GM23338 (cell line): ENCODE data around the gene OR5AR1. TPM values are rescaled to one million over a fixed set of nuclear protein-coding genes. Genes with fewer than 3 reads are reported as not detected.
"Not testable (repeated sequence)": the region's sequence is repeated elsewhere in the genome, so short reads cannot be mapped to it uniquely, and the experiment has no call there.

Experiments used
- ATAC-seq: fragments of 200-7000 bp; cut with Tn5 transposase; 3 replicates; pipeline ENCODE4 v1.9.1; 2020
- DNase-seq: peaks from one replicate; pipeline ENCODE4 v3.0.0-alpha.2; 2015; ENCODE audit warnings: low spot score
- H2AFZ ChIP-seq: fragments of 200-600 bp; sonication (generic); 2 replicates; pipeline ENCODE4 v1.8.0; 2016; ENCODE audit warnings: antibody characterized with exemption, mild to moderate bottlenecking, moderate library complexity
- H3F3A ChIP-seq: fragments of 200-600 bp; sonication (generic); replicated peaks from 2 replicates; pipeline ENCODE4 v1.8.0; 2017; ENCODE audit warnings: antibody characterized with exemption, mixed run types, low read depth
- H3K27ac ChIP-seq: fragments of 200-600 bp; sonication (generic); 2 replicates; pipeline ENCODE4 v1.6.1; 2016; ENCODE audit warnings: low read depth
- H3K27me3 ChIP-seq: fragments of 200-600 bp; sonication (generic); 2 replicates; pipeline ENCODE4 v1.8.0; 2016; ENCODE audit warnings: mild to moderate bottlenecking, mixed run types, moderate library complexity; ENCODE audit not compliant: insufficient read depth
- H3K36me3 ChIP-seq: fragments of 200-600 bp; sonication (generic); 2 replicates; pipeline ENCODE4 v1.8.0; 2016; ENCODE audit warnings: mild to moderate bottlenecking; ENCODE audit not compliant: insufficient read depth
- H3K4me1 ChIP-seq: fragments of 200-600 bp; sonication (generic); 2 replicates; pipeline ENCODE4 v1.8.0; 2016; ENCODE audit warnings: mild to moderate bottlenecking, moderate library complexity; ENCODE audit not compliant: insufficient read depth
- H3K4me2 ChIP-seq: fragments of 200-600 bp; sonication (generic); 2 replicates; pipeline ENCODE4 v1.7.1; 2017; ENCODE audit warnings: mixed run types
- H3K4me3 ChIP-seq: fragments of 200-600 bp; sonication (generic); 2 replicates; pipeline ENCODE4 v1.6.1; 2016; ENCODE audit warnings: mixed run types
- H3K79me2 ChIP-seq: fragments of 200-600 bp; sonication (generic); replicated peaks from 2 replicates; pipeline ENCODE4 v1.8.0; 2017; ENCODE audit warnings: mild to moderate bottlenecking; ENCODE audit not compliant: insufficient read depth
- H3K9me2 ChIP-seq: fragments of 200-600 bp; sonication (generic); 2 replicates; pipeline ENCODE4 v1.8.0; 2017; ENCODE audit not compliant: insufficient read depth
- H4K20me1 ChIP-seq: fragments of 200-600 bp; sonication (generic); replicated peaks from 2 replicates; pipeline ENCODE4 v1.8.0; 2017; ENCODE audit warnings: mild to moderate bottlenecking; ENCODE audit not compliant: insufficient read depth
- H3K27ac Mint-ChIP-seq: 2 replicates; pipeline ENCODE4 v1.8.0; 2020; ENCODE audit warnings: inconsistent platforms, mild to moderate bottlenecking, moderate library complexity, mixed read lengths
- H3K27me3 Mint-ChIP-seq: 3 replicates; pipeline ENCODE4 v1.8.0; 2022; ENCODE audit warnings: low read depth, mild to moderate bottlenecking, moderate library complexity, mixed read lengths, inconsistent platforms; ENCODE audit not compliant: insufficient read depth, poor library complexity
- H3K36me3 Mint-ChIP-seq: 3 replicates; pipeline ENCODE4 v1.8.0; 2021; ENCODE audit warnings: low read depth, mild to moderate bottlenecking, inconsistent platforms, moderate library complexity, mixed read lengths
- H3K4me1 Mint-ChIP-seq: 3 replicates; pipeline ENCODE4 v1.8.0; 2020; ENCODE audit warnings: mild to moderate bottlenecking, inconsistent platforms, mixed read lengths
- H3K4me3 Mint-ChIP-seq: 3 replicates; pipeline ENCODE4 v1.8.0; 2021; ENCODE audit warnings: moderate library complexity, mild to moderate bottlenecking, inconsistent platforms, mixed read lengths
- H3K9me3 Mint-ChIP-seq: 3 replicates; pipeline ENCODE4 v1.8.0; 2020; ENCODE audit warnings: moderate library complexity, mild to moderate bottlenecking, inconsistent platforms, mixed read lengths
- EZH2phosphoT487 ChIP-seq: fragments of 200-600 bp; sonication (generic); IDR thresholded peaks from one replicate; pipeline ENCODE4 v1.8.1; 2018; ENCODE audit warnings: antibody characterized with exemption; ENCODE audit not compliant: unreplicated experiment
- JUNB ChIP-seq: IDR thresholded peaks from one replicate; pipeline ENCODE4 v1.6.1; 2016; ENCODE audit warnings: antibody characterized with exemption; ENCODE audit not compliant: unreplicated experiment
- NANOG ChIP-seq: IDR thresholded peaks from 2 replicates; pipeline ENCODE4 v1.6.1; 2016; ENCODE audit warnings: antibody characterized with exemption, borderline replicate concordance
- STAT1 ChIP-seq: IDR thresholded peaks from one replicate; pipeline ENCODE4 v1.6.1; 2016; ENCODE audit warnings: antibody characterized with exemption; ENCODE audit not compliant: unreplicated experiment
- polyA plus RNA-seq: library from polyadenylated mRNA; unstranded; fragments of >200 nt; fragmentation: Nextera tagmentation; extraction: Ambion mirVana; gene quantifications from 2 replicates; pipeline ENCODE4 v1.2.1, GENCODE V29; 2016
- total RNA-seq: library from RNA; depleted of rRNA; stranded (reverse); fragments of >200 nt; shearing (Covaris generic); gene quantifications from 2 replicates; pipeline ENCODE4 v1.2.3, GENCODE V29; 2014
- TF ChIP-seq, protein P1 (sequence below): IDR thresholded peaks from one replicate; pipeline ENCODE4 v1.6.1; 2018; ENCODE audit warnings: antibody characterized with exemption; ENCODE audit not compliant: unreplicated experiment
- TF ChIP-seq, protein P2 (sequence below): IDR thresholded peaks from 2 replicates; pipeline ENCODE4 v1.6.1; 2016; ENCODE audit warnings: antibody characterized with exemption
- TF ChIP-seq, protein P3 (sequence below), 2 experiments: fragments of 200-600 bp in 1 of 2; sonication (generic) in 1 of 2; conservative IDR thresholded peaks; 2 replicates each; pipeline versions ENCODE4 v1.5.1 to v1.6.1; 2016 to 2017; ENCODE audit warnings: antibody characterized with exemption in 2 of 2, low read depth in 2 of 2, mild to moderate bottlenecking in 2 of 2, moderate library complexity in 1 of 2

OR5AR1 gene
- total and polyA plus RNA-seq, 2 experiments from 2014 or later, result not detected

DNA sequence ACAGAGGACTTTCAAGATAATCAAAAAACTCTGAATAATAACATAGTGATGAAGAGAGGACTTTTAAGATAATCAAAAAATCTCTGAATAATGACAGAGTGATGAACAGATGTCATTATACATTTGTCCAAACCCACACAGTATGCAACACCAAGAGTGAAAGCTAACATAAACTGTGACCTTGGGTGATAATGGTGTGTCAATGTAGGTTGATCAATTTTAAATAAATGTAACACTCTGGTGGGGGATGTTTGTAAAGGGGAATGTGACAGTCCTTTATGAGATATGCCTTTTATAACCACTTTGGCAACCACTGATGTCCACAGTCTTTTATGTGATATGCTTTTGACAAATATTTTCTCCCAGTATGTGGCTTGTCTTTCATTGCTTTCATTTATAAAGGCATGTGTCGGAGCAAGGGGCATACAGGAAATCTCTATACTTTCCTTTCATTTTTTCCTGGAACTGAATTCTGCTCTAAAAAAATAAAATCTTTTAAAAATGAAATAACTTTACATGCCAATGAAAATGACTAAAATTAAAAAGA lies 25.1 kb downstream of the OR5AR1 start (continued):
- TF ChIP-seq, protein P1, sequence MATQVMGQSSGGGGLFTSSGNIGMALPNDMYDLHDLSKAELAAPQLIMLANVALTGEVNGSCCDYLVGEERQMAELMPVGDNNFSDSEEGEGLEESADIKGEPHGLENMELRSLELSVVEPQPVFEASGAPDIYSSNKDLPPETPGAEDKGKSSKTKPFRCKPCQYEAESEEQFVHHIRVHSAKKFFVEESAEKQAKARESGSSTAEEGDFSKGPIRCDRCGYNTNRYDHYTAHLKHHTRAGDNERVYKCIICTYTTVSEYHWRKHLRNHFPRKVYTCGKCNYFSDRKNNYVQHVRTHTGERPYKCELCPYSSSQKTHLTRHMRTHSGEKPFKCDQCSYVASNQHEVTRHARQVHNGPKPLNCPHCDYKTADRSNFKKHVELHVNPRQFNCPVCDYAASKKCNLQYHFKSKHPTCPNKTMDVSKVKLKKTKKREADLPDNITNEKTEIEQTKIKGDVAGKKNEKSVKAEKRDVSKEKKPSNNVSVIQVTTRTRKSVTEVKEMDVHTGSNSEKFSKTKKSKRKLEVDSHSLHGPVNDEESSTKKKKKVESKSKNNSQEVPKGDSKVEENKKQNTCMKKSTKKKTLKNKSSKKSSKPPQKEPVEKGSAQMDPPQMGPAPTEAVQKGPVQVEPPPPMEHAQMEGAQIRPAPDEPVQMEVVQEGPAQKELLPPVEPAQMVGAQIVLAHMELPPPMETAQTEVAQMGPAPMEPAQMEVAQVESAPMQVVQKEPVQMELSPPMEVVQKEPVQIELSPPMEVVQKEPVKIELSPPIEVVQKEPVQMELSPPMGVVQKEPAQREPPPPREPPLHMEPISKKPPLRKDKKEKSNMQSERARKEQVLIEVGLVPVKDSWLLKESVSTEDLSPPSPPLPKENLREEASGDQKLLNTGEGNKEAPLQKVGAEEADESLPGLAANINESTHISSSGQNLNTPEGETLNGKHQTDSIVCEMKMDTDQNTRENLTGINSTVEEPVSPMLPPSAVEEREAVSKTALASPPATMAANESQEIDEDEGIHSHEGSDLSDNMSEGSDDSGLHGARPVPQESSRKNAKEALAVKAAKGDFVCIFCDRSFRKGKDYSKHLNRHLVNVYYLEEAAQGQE, result no peak
- TF ChIP-seq, protein P2, sequence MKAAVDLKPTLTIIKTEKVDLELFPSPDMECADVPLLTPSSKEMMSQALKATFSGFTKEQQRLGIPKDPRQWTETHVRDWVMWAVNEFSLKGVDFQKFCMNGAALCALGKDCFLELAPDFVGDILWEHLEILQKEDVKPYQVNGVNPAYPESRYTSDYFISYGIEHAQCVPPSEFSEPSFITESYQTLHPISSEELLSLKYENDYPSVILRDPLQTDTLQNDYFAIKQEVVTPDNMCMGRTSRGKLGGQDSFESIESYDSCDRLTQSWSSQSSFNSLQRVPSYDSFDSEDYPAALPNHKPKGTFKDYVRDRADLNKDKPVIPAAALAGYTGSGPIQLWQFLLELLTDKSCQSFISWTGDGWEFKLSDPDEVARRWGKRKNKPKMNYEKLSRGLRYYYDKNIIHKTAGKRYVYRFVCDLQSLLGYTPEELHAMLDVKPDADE, result no peak
- TF ChIP-seq NANOG, result no peak
- TF ChIP-seq EZH2phosphoT487, result no peak
- no peak for TF ChIP-seq STAT1

DNA sequence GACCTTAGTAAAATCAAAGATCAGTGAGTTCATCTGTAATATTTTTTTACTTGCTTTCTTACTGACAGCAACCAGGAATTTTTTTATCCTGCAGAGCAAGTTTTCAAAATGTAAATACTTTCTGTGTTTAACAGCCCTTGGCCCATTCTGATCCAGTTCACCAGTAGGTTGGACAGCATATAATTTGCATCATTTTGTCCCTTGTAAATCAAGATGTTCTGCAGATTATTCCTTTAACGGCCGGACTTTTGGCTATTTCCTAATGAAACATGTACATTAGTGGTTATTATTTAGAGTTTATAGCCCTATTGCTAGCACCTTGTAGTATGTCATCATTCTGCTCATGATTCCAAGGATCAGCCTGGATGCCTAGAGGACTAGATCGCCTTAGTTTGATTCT lies 27.7 kb downstream of the OR5AR1 start:
- H3K4me1 ChIP-seq, result peaks cover 17% of the 10 kb centered on the region
- not testable (repeated sequence) for H3K27me3 Mint-ChIP-seq, H3K27me3 ChIP-seq, H3K36me3 Mint-ChIP-seq, H3K79me2 ChIP-seq, ATAC-seq, H3K27ac Mint-ChIP-seq, H3K9me2 ChIP-seq, H3K4me2 ChIP-seq, H4K20me1 ChIP-seq, H2AFZ ChIP-seq, H3F3A ChIP-seq, H3K9me3 Mint-ChIP-seq, H3K4me3 ChIP-seq, H3K36me3 ChIP-seq, H3K27ac ChIP-seq, H3K4me3 Mint-ChIP-seq, DNase-seq
- H3K4me1 Mint-ChIP-seq, result peaks cover 26% of the 10 kb centered on the region

DNA sequence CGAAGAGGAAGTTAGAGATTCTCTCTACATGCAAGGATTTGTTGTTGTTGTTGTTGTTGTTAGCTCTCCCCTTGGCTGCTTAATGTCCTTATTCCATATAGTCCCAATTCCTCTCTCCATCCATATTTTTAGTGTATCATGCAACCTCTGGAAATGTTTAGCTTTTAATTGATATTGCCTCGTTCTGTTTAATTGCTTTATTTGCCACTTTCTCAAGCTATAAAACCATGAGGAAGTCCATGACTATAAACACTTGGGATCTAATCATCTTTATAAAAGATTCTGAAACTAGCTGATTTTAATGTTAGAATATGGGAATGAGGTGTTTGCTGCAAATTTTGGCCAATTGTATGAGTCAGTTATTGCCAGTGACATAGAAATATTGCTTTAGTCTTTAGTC lies 29.9 kb downstream of the OR5AR1 start:
- no peak overlapping the region for H3K4me2 ChIP-seq
- Mint-ChIP-seq H3K36me3 (no peaks in the 10 kb centered on the region), H3K9me3 (no peaks in the 10 kb centered on the region), H3K27me3 (no peaks in the 10 kb centered on the region), H3K4me1 (peaks cover 24% of the 10 kb centered on the region), H3K4me3 (no peak overlapping the region), H3K27ac (no peak overlapping the region)
- no peak overlapping the region for H3K27ac ChIP-seq
- no peak for ATAC-seq
- H4K20me1 ChIP-seq, result no peaks in the 10 kb centered on the region
- no peaks in the 10 kb centered on the region for H3K79me2 ChIP-seq
- peaks cover 17% of the 10 kb centered on the region for H3K4me1 ChIP-seq
- H3K36me3 ChIP-seq, result no peaks in the 10 kb centered on the region
- H3K27me3 ChIP-seq, result no peaks in the 10 kb centered on the region
- peak overlapping the region; percentile 2; the same call in 1 of the 2 replicates for H2AFZ ChIP-seq
- no peak overlapping the region for H3K4me3 ChIP-seq
- peaks cover 6% of the 10 kb centered on the region for H3K9me2 ChIP-seq
- H3F3A ChIP-seq, result no peaks in the 10 kb centered on the region
- DNase-seq, result no peak
- TF ChIP-seq, protein P3, sequence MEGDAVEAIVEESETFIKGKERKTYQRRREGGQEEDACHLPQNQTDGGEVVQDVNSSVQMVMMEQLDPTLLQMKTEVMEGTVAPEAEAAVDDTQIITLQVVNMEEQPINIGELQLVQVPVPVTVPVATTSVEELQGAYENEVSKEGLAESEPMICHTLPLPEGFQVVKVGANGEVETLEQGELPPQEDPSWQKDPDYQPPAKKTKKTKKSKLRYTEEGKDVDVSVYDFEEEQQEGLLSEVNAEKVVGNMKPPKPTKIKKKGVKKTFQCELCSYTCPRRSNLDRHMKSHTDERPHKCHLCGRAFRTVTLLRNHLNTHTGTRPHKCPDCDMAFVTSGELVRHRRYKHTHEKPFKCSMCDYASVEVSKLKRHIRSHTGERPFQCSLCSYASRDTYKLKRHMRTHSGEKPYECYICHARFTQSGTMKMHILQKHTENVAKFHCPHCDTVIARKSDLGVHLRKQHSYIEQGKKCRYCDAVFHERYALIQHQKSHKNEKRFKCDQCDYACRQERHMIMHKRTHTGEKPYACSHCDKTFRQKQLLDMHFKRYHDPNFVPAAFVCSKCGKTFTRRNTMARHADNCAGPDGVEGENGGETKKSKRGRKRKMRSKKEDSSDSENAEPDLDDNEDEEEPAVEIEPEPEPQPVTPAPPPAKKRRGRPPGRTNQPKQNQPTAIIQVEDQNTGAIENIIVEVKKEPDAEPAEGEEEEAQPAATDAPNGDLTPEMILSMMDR (conservative IDR thresholded peaks at IDR 0.05; ENCODE audit: low read depth in 2 of 2), result no peak
- TF ChIP-seq, protein P2, result no peak
- TF ChIP-seq JUNB, result no peak
